ENCODE data around the gene APP. TPM values are rescaled to one million over a fixed set of nuclear protein-coding genes. Genes with fewer than 3 reads are reported as not detected.

Gene APP
- total and polyA plus RNA-seq, 12 donors, result 106 to 434 (median 389) TPM

DNA sequence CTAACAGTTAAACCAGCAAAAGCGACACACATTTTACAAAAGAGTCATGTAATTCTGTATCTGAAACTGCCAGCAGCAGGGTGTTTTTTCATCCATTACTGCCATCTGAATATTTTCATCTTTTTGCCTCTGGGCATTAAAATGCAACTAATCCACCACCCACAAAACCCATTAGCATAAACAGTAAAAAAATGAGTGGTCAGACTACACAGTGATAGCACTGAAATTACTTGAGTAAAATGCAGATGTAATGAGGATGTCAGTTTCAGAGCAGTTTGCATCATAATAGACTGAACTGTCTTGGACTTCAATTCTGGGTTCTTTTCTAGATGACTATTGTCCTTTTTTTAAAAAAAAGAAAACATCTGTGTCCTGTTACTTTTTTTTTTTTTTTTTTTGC lies 303.5 kb downstream of the APP start:
- Histone ChIP-seq H3K4me1 (peaks cover 0 to 4% (median 0%) of the 10 kb centered on the region in 9 donors), H3K36me3 (no peaks in the 10 kb centered on the region), H3K27me3 (no peaks in the 10 kb centered on the region), H3K9me3 (no peaks in the 10 kb centered on the region), H3K4me3 (no peak overlapping the region), H3K27ac (no peak overlapping the region)
- 94 to 100% methylated on average over 1 of the region's 1 CpG for WGBS, 2 donors
- DNase-seq (no peak), ATAC-seq (no peak)
- TF ChIP-seq CTCF (IDR thresholded peaks at IDR 0.05), result no peak
- intact Hi-C loops (cut with DNase I), result loop anchor here in 1 of 10 donors (10.0 kb wide), 1 partner anchor 252 kb away; no protein-coding TSS in a partner anchor

- Histone ChIP-seq H3K4me3 (no peak overlapping the region), H3K27me3 (no peaks in the 10 kb centered on the region), H3K4me1 (peaks cover 0 to 4% (median 0%) of the 10 kb centered on the region in 9 donors), H3K36me3 (no peaks in the 10 kb centered on the region), H3K27ac (no peak overlapping the region), H3K9me3 (no peaks in the 10 kb centered on the region)
- intact Hi-C loops (cut with DNase I), result loop anchor here in 1 of 10 donors (10.0 kb wide), 1 partner anchor 249 kb away; no protein-coding TSS in a partner anchor
- no peak for TF ChIP-seq CTCF (IDR thresholded peaks at IDR 0.05)
- 85 to 89% methylated on average over 4 of the region's 4 CpGs for WGBS, 2 donors
- ATAC-seq, result no peak
- DNase-seq, result no peak
These were observed 306.8 kb downstream of the APP start for GRCh38 chr21:25863747-25864146.

GRCh38 chr21:25863031-25863430 lies 307.5 kb downstream of the APP start:
- TF ChIP-seq CTCF (IDR thresholded peaks at IDR 0.05), result no peak
- ATAC-seq (no peak), DNase-seq (no peak)
- Histone ChIP-seq H3K4me3 (no peak overlapping the region), H3K27me3 (no peaks in the 10 kb centered on the region), H3K4me1 (peaks cover 0 to 4% (median 0%) of the 10 kb centered on the region in 9 donors), H3K9me3 (no peaks in the 10 kb centered on the region), H3K27ac (no peak overlapping the region), H3K36me3 (no peaks in the 10 kb centered on the region)
- WGBS, 2 donors, result 57 to 77% methylated on average over 1 of the region's 1 CpG
- intact Hi-C loops (cut with DNase I), result loop anchor here in 1 of 10 donors (10.0 kb wide), 1 partner anchor 248 kb away; no protein-coding TSS in a partner anchor

DNA sequence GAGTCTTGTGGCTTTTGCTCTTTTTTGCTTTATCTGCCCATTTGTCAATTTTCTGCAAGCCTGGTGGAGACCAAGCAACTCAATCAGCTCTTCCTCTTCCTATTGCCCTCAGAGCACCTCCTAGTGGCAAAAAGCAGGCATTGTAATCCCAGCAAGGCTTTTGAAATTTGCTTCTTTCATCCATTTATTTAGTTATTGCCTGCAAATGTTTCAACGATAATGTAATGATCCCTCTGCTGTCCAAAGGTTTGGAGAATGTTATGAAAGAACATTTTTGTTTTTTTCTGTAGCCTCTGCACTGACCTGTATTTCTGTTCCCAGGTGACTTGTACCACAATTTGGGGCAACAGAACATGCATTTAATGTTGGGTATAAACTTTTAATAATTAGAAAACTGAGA lies 308.0 kb downstream of the APP start:
- no peak overlapping the region for H3K27ac ChIP-seq
- no peaks in the 10 kb centered on the region for H3K9me3 ChIP-seq
- TF ChIP-seq CTCF (IDR thresholded peaks at IDR 0.05), result peak in 7 of 9 donors; percentile 43 to 66 (median 45)
- H3K36me3 ChIP-seq, result no peaks in the 10 kb centered on the region
- ATAC-seq (no peak), DNase-seq (no peak)
- intact Hi-C loops (cut with DNase I), result loop anchor here in 1 of 10 donors (10.0 kb wide), 1 partner anchor 248 kb away; no protein-coding TSS in a partner anchor
- H3K4me1 ChIP-seq, result peaks cover 0 to 4% (median 0%) of the 10 kb centered on the region in 9 donors
- no peak overlapping the region for H3K4me3 ChIP-seq
- 57 to 59% methylated on average over 1 of the region's 1 CpG for WGBS, 2 donors
- H3K27me3 ChIP-seq, result no peaks in the 10 kb centered on the region
